HG02588 (cell line): ENCODE results near the gene GSTM5.
"Not testable (repeated sequence)": the region's sequence is repeated elsewhere in the genome, so short reads cannot be mapped to it uniquely, and the experiment has no call there.

Source experiments
- ATAC-seq: cut with Tn5 transposase; IDR thresholded peaks from one replicate; pipeline ENCODE4 v1.9.1; 2021; ENCODE audit warnings: mild to moderate bottlenecking, moderate library complexity; ENCODE audit not compliant: unreplicated experiment

Gene GSTM5

DNA sequence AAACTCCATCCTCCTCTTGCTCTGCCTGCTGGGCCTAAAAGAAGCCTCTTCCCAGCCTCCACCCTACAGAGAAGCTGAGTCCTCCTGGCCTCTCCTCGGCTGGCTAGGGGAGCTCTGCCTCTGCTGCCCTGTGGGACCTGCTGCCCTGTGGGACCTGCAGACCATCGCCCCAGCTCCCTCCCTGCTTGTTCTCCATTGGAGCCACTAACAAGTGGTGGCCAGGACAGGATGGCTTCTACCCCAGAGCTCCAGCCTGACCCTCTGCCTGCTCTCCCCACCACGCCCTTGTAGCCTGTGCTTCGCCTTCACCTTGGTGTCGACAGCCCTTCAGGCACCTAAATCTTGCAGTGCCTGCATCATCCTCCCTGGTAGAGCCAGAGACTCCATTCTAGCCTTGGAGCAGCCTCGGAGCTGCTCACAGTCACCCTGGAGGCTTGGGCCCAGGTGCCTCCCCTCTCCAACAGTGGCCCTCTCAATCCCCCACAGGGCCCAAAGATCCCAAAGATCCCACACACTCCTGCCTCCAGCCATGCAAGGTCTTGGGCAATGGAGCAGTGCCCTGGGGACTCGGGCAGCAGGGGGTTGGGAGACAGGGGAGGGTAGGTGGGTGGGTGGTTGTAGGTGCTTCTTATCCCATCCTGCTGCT is 48.7 kb downstream of the GSTM5 start:
- ATAC-seq: no peak

DNA sequence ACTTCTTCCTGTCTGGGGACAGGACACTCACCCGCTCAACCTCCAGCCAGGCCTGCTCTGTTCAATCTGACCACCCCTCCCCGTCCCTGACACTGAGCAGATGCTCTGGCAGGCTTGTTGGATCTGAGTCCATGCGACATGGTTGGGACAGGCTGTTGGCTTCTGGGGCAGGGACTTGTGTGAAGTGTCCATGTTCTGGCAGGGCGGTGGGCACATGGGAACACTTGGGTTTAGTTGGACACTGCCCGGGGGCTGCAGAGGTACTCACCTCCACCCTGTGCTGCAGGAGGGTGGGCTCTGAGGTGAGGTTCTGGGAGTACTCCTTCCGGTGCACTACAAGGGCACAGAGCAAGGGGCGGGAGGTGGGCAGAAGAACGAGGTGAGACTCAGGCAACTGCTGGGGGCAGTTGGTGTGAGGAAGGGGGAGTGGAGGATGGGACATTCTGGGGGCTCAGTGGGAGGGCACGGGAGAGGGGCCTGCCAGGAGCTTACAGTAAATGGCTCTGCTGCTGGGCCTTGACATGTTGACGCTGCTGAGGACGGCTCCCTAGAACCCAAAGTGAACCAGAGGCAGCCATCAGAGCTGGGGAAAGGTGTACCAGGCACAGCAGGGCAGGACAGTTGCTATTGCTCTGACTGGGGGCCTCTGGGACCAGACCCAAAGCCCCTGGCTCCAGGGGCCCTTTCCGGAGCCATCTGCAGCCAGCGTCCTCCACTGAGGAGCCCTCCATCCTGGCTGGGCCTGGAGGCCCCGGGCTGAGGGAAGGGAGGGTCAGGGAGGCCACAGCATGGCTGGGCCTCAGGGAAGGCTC is 49.4 kb downstream of the GSTM5 start:
- no peak for ATAC-seq

DNA sequence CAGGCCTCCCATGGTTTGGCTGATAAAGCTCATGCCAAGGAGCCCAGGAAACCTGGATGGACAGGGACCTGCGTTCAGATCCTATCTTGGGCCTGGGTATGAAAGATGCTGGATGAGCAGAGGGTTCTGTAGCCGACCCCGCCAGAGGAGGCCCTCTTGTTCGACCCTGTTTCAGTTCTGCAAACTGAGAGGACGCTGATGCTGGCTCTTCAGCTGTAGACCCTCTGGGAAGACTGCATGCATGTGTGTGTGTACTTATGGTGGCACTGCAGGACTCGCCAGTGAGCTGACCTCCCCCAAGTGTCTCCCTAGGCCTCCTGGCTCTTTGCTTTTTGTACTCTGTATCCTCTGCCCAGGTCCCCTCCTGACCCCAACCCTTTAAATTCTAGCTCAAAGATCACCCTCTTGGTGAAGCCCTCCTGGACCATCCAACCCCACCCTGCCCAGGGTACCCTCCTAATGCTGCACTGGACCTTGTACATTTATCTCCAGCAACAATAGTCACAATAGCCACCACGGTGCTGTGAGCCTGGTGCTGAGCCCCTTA is 50.1 kb downstream of the GSTM5 start:
- ATAC-seq: no peak

DNA sequence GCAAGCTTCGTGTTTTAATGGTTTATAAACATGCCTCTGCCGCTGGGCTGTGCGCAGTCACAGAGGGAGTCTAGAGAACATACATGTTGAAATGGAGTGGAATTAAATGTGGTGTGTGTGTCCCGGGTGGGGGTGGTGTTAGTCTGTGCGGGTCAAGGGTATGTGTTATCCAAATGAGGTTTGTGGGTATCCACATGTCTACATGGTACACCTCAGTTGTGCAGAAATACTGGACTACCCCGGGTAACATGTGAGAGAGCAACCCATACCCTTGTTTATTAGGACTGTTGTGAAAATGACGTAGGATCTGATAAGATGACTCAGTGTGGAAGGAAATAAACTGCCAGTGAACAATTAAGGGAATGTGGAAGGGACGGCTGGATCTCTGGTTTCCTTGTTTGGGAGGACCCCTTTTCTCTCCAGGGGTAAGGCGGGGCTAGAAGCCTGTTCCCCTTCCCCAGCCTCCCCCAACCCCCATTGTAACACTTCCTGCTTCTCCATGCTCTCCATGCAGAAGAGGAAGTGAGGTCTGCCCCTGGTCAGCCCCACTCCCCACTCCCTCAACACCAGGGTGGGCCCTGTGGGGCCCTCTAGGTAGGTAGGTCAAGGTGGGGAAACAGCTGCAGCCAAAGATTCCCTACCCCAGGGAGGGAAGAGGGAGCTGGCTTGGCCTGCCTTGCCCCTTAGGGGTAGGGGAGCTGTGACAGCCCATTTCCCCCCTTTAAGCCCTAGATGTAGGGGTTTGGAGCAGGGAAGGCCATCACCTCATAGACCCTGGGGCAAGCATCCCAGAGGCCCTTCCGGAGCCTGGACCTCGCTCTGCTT is 51.0 kb downstream of the GSTM5 start:
- ATAC-seq: no peak

DNA sequence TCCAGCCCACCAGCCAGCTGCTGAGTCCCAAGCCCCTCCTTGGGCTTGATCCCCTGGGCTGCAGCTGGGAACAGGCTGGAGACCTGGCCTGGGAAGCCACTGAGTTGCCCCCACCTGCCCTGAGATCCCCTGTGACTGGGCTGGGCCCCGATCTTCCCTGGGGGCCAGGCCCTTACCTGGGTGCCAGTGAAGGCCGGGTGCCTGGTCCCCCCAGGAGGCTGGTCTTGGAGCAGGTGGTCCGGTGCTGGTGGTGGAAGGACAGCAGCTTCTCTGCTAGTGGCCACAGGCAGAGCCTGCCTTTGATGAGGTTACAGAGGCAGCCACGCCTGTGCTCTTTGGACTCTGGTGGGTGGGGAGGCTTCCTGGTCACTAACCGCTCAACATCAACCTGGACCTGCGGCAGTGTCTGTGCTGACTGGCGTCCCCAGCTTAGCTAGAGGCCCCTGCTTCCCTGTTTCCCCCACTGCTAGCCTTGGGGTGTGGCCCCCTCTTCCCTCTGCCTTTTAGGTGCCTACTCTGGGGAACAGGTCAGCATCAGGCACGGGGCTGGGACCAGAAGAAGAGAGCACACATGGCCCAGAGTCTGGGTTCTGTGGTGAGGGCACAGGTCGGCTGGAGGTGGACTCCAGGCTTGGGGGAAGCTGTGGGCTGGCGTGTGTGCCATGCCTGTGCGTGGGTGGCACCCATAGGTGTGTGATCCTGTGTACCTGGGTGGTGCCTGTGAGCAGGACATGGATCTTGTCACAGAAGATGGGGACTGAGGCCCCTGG is 51.8 kb downstream of the GSTM5 start, which contains the start of gene EPS8L3:
Gene EPS8L3 (minus strand): TSS at position 278 of the 770 bp plus-strand sequence. CDS start 2,174 bp downstream, outside the sequence.
- ATAC-seq: no peak

DNA sequence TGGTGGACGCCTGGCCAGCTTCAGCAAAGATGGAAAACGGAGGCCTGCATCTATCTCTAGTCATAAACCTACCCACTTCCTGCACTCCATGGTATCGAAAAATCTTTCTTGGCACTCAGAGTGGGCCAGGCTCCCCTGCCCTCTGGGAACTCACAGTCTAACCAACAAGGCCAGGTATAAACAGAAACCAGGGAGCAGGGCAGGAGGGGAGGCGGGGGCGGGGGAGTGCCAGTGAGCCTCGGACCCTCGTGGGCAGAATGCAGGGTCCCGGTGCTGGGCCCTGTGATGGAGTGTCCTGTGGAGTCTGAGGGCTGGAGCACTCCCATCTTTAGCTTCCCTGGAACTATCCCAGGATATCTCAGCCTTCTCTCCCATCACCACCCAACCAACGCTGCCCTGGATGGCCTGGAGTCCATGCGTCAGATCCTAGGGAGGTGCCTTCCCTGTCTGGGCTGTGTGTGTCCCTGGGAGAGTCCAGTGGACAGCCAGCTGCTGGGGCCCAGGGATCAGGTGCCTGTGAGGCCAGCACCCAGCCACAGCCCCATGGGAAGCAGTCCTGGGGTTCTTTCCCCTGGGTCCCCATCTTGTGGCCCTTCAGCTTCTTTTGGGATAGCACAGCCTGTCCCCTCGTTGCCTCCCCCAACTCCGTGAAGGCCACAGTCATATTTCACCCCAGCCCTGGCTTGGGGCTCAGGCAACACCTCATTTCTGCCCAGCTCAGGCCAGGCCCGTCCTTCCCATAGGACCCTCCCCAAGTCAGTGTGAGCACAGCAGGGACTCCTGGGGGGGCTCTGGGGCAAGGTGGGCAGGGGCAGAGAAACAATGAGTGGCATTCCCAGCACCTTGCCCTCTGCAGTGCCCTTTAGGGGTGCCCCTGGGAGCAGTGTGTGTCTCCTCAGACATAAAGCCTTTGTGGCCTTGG is 52.8 kb downstream of the GSTM5 start:
- no peak for ATAC-seq

DNA sequence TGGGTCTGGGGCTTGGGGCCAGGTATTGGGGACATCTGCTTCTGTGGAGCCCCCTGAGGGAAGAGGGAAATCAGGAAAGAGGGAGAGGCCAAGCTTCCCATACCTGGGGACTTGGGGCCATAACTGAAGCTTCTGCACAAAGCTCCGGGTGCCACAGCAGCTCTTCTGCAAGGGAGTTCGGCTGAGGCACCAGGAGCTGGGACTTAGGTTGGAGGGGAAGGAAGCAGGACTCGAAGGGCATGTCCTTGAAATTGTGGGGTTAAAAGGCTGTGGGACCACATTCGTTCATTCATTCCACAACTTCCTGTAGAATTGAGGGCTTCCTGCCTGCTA is 53.4 kb downstream of the GSTM5 start:
- no peak for ATAC-seq

DNA sequence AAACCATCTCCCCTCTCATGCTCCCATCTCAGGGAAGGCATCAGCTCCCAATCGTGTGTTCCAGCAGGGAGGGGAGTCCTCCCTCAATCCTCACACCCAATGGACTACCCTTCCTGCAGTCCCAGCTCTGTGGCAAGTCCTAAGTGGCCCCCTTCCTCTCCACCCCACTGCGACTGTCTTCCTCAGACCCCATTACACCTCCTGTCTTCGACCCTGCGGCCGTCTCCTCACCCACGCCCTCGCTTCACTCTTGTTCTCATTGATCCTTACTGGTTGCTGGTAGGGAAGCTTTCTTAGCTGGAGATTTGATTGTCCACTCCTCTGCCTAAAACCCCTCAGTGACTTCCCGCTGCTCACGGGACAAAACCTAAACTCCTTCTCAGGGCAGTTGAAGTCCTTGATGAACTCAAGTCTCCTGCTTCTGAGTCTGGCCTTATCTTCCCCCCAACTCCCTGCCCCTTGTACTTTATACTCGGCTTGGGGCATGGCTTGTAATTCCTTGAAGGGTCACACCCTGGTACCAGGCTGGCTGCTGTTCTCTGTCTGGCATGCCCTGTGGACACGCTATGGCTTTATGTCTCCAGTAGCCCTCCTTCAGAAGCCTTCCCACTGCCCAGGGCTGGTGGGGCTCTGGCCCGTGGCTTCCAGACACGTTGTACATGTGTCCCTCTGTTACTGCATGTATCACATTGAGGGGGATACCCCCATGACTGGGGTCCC is 54.0 kb downstream of the GSTM5 start:
- no peak for ATAC-seq

DNA sequence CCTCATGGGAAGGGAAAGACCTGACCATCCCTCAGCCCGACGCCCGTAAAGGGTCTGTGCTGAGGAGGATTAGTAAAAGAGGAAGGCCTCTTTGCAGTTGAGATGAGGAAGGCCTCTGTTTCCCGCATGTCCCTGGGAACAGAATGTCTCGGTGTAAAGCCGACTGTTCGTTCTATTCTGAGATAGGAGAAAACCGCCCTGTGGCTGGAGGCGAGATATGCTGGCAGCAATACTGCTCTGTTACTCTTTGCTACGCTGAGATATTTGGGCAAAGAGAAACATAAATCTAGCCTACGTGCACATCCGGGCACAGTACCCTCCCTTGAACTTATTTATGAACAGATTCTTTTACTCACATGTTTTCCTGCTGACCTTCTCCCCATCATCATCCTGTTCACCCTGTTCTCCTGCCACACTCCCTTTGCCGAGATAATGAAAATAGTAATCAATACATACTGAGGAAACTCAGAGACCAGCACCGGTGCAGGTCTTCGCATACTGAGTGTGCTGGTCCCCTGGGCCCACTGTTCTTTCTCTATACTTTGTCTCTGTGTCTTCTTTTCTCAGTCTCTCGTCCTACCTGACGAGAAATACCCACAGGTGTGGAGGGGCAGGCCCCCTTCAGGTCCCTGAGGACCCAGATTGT is 55.1 kb downstream of the GSTM5 start:
- ATAC-seq: not testable (repeated sequence)
